ENCODE measurements around the gene ZNF346.

The ZNF346 gene

DNA sequence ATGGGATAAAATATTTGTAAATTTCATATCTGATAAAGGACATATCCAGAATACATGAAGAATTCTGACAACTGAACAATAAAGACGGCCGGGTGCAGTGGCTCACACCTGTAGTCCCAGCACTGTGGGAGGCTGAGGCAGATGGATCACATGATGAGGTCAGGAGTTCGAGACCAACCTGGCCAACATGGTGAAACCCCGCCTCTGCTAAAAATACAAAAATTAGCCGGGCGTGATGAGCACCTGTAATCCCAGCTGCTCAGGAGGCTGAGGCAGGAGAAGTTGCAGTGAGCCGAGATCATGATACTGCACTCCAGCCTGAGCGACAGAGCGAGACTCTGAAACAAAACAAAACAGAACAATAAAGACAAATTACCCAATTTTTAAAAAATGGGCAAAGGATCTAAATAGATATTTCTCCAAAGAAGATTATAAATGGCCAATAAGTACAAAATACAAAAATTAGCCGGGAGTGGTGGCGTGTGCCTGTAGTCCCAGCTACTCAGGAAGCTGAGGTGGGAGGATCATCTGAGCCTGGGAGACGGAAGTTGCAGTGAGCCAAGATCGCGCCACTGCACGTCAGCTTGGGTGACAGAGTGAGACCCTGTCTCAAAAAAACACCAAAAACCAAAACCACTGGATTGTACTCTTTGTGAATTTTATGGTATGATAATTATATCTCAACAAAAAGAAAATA is 101.4 kb downstream of the ZNF346 start:
- H3K36me3 ChIP-seq (ENCODE audit: control insufficient read depth, insufficient read depth, low read length): no peaks in the 10 kb centered on the region
- no peak overlapping the region for H3K9ac ChIP-seq (ENCODE audit: low read length)
- H3K4me1 ChIP-seq (ENCODE audit: control insufficient read depth, insufficient read depth, low read length): 0 out of 2 replicates have a peak, but pooled peaks cover 2% of the 10 kb centered on the region
- no peaks in the 10 kb centered on the region for H3K27me3 ChIP-seq (ENCODE audit: control insufficient read depth, insufficient read depth, low read length)
- no peaks in the 10 kb centered on the region for H3K9me3 ChIP-seq (ENCODE audit: control insufficient read depth, insufficient read depth, low read depth, low read length)
- no peak overlapping the region for H3K4me3 ChIP-seq (ENCODE audit: low read depth, low read length)
- H3K27ac ChIP-seq (ENCODE audit: low read depth, low read length): no peak overlapping the region

DNA sequence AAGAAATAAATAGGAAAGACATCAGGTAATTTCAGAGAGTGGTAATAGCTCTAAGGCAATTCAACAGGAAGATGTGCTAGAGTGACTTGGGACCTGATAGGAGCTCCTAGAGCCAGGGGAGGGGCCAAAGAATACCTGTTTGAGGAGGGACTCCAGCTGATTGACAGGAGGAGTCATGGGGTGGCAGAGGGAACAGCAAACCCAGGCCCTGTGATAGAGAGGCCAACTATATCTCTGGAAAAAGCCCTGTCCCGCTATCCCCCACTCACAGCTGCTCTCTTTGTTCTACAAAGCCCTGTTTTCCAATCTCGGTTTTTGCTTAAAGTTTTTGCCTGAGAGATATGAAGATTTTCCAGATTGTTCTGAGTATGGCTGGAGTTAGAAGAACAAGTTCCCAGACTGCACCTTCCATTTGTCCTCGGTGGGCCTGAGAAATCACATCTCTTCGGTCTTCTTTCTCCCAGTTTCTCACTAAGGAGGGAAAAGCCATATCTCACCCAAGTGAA is 102.0 kb downstream of the ZNF346 start:
- Histone ChIP-seq H3K9ac (ENCODE audit: low read length) (no peak overlapping the region), H3K4me3 (ENCODE audit: low read depth, low read length) (no peak overlapping the region), H3K4me1 (ENCODE audit: control insufficient read depth, insufficient read depth, low read length) (0 out of 2 replicates have a peak, but pooled peaks cover 2% of the 10 kb centered on the region), H3K36me3 (ENCODE audit: control insufficient read depth, insufficient read depth, low read length) (no peaks in the 10 kb centered on the region), H3K27ac (ENCODE audit: low read depth, low read length) (no peak overlapping the region), H3K9me3 (ENCODE audit: control insufficient read depth, insufficient read depth, low read depth, low read length) (no peaks in the 10 kb centered on the region), H3K27me3 (ENCODE audit: control insufficient read depth, insufficient read depth, low read length) (no peaks in the 10 kb centered on the region)

DNA sequence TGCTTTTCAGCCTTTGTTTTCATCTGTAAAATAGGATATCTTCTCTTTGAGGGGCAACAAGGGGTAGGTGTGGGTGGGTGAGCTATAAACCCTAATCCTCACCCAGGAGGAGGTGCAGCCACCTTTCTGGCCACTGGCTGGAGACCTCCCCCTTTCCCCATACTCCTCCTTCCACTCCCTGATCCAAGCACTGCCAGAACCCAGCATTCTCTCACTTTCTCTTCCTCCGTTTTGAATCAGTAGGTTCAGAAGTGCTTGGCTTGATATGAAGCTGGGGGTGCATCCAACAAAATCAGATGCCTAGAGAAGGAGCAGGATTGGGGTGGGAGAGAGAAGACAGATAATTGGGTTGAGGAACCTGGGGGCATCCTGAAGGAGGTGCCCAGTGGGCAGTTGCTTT is 104.3 kb downstream of the ZNF346 start:
- no peaks in the 10 kb centered on the region for H3K36me3 ChIP-seq (ENCODE audit: control insufficient read depth, insufficient read depth, low read length)
- no peaks in the 10 kb centered on the region for H3K9me3 ChIP-seq (ENCODE audit: control insufficient read depth, insufficient read depth, low read depth, low read length)
- H3K4me1 ChIP-seq (ENCODE audit: control insufficient read depth, insufficient read depth, low read length): peaks cover 16% of the 10 kb centered on the region
- no peak overlapping the region for H3K4me3 ChIP-seq (ENCODE audit: low read depth, low read length)
- no peak overlapping the region for H3K27ac ChIP-seq (ENCODE audit: low read depth, low read length)
- H3K9ac ChIP-seq (ENCODE audit: low read length): no peak overlapping the region
- H3K27me3 ChIP-seq (ENCODE audit: control insufficient read depth, insufficient read depth, low read length): no peaks in the 10 kb centered on the region

DNA sequence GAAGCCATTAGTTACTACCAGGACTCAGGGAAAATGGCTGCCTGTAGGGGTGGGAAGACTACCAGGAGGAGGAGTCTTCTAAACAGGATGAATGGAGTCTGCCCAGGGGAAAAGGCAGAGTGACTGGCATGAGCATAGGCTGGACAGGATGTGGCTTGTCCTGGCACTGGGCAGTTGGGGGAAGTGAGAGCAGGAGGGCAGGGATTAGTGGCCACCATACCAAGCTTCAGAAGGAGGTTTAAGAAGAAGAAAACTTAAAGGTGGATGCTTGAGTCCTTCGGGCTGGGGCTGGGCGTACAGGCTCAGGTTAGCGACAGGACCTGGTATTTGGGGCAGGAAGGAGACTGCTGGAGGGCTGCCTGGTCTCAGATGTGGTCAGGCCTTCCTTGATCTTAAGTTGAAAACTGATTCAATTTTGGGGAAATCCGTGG is 106.1 kb downstream of the ZNF346 start:
- no peak overlapping the region for H3K27ac ChIP-seq (ENCODE audit: low read depth, low read length)
- no peaks in the 10 kb centered on the region for H3K27me3 ChIP-seq (ENCODE audit: control insufficient read depth, insufficient read depth, low read length)
- H3K4me1 ChIP-seq (ENCODE audit: control insufficient read depth, insufficient read depth, low read length): peaks cover 16% of the 10 kb centered on the region
- H3K9me3 ChIP-seq (ENCODE audit: control insufficient read depth, insufficient read depth, low read depth, low read length): no peaks in the 10 kb centered on the region
- H3K9ac ChIP-seq (ENCODE audit: low read length): no peak overlapping the region
- no peak overlapping the region for H3K4me3 ChIP-seq (ENCODE audit: low read depth, low read length)
- no peaks in the 10 kb centered on the region for H3K36me3 ChIP-seq (ENCODE audit: control insufficient read depth, insufficient read depth, low read length)

DNA sequence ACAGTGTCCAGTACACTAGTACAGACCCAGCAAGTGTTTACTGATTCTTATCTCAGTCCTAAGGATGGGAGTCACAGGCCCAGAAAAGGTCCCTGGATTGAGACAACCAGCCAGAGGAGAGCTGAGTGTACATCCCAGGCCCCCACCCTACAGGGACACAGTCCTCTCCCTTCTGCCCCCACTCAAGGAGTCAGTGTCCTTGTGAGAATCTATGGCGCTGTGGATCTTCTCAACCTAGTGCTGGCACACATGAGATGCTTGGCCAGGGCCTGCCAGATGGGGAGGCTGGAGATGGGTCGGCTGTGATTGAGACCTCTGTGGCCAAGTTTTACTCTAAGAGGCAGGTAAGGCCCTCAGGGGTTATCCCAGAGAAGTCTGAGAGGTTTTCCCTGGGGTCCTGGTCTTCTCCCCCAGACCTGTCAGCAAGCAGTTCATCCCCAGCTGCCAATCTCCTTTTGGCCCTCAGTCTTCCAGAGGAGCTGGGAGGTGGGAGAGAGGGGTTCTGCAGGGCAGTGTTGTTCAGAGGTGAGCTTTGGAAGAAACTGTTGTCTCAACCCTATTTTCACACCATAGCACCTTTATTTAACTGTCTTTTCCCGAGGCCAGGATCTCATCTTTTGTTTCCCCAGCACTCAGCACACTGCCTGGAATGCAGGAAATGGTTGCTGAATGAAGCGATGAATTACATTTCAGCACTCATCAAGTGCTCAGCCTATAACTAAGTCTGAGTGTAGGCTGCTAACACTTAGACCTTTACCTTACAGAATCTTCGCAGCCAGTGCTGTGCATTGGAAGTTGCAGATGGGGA is 107.9 kb downstream of the ZNF346 start:
- Histone ChIP-seq H3K9me3 (ENCODE audit: control insufficient read depth, insufficient read depth, low read depth, low read length) (no peaks in the 10 kb centered on the region), H3K36me3 (ENCODE audit: control insufficient read depth, insufficient read depth, low read length) (peaks cover 7% of the 10 kb centered on the region), H3K9ac (ENCODE audit: low read length) (no peak overlapping the region), H3K27me3 (ENCODE audit: control insufficient read depth, insufficient read depth, low read length) (no peaks in the 10 kb centered on the region), H3K27ac (ENCODE audit: low read depth, low read length) (no peak overlapping the region), H3K4me1 (ENCODE audit: control insufficient read depth, insufficient read depth, low read length) (peaks cover 22% of the 10 kb centered on the region), H3K4me3 (ENCODE audit: low read depth, low read length) (no peak overlapping the region)
